Measurements from ENCODE around the gene SAMD10.

SAMD10 gene

GRCh38 chr20:63956664-63957003 lies 22.8 kb downstream of the SAMD10 start:
- DNase-seq (ENCODE audit: low read depth, low spot score), result no peak

- no peak for DNase-seq (ENCODE audit: low read depth, low spot score)
These were observed 23.4 kb downstream of the SAMD10 start, which contains the start of gene UCKL1 for GRCh38 chr20:63955827-63956663. Gene UCKL1 (minus strand): TSS chr20:63956416. CDS start chr20:63956372, 44 bp downstream.

GRCh38 chr20:63955281-63955826 lies 24.1 kb downstream of the SAMD10 start:
- DNase-seq (ENCODE audit: low read depth, low spot score), result no peak

GRCh38 chr20:63953764-63954429 lies 25.5 kb downstream of the SAMD10 start:
- DNase-seq (ENCODE audit: low read depth, low spot score), result no peak

GRCh38 chr20:63952769-63953168 lies 26.7 kb downstream of the SAMD10 start:
- DNase-seq (ENCODE audit: low read depth, low spot score), result no peak

GRCh38 chr20:63952210-63952535 lies 27.3 kb downstream of the SAMD10 start:
- no peak for DNase-seq (ENCODE audit: low read depth, low spot score)

- no peak for DNase-seq (ENCODE audit: low read depth, low spot score)
These were observed 27.8 kb downstream of the SAMD10 start for GRCh38 chr20:63951398-63952209.

- DNase-seq (ENCODE audit: low read depth, low spot score), result no peak
These were observed 28.6 kb downstream of the SAMD10 start for GRCh38 chr20:63950701-63951397.

- no peak for DNase-seq (ENCODE audit: low read depth, low spot score)
These were observed 31.6 kb downstream of the SAMD10 start for GRCh38 chr20:63947638-63948456.

GRCh38 chr20:63946986-63947637 lies 32.3 kb downstream of the SAMD10 start:
- no peak for DNase-seq (ENCODE audit: low read depth, low spot score)

GRCh38 chr20:63945921-63946920 lies 33.2 kb downstream of the SAMD10 start:
- DNase-seq (ENCODE audit: low read depth, low spot score), result no peak

GRCh38 chr20:63945031-63945658 lies 34.3 kb downstream of the SAMD10 start:
- DNase-seq (ENCODE audit: low read depth, low spot score), result no peak

- DNase-seq (ENCODE audit: low read depth, low spot score), result no peak
These were observed 35.1 kb downstream of the SAMD10 start for GRCh38 chr20:63944078-63944941.

GRCh38 chr20:63943808-63944077 lies 35.7 kb downstream of the SAMD10 start:
- DNase-seq (ENCODE audit: low read depth, low spot score), result no peak

- DNase-seq (ENCODE audit: low read depth, low spot score), result no peak
These were observed 36.3 kb downstream of the SAMD10 start for GRCh38 chr20:63942969-63943807.

- DNase-seq (ENCODE audit: low read depth, low spot score), result no peak
These were observed 37.0 kb downstream of the SAMD10 start for GRCh38 chr20:63942250-63942951.
